DND-41 (cell line): ENCODE measurements around the gene DIAPH3.

Source experiments
- ATAC-seq: fragments of 200-7000 bp; cut with Tn5 transposase; 3 replicates; pipeline ENCODE4 v1.9.1; 2021; ENCODE audit warnings: low read depth; ENCODE audit not compliant: insufficient read depth
- DNase-seq: peaks from one replicate; pipeline ENCODE4 v3.0.0-alpha.2; 2020
- H2AFZ ChIP-seq: 2 replicates; pipeline ENCODE4 v1.6.0; 2012; ENCODE audit warnings: low read depth, low read length
- H3K27ac ChIP-seq: 2 replicates; pipeline ENCODE4 v1.5.1; 2012; ENCODE audit warnings: low read length, inconsistent platforms
- H3K27me3 ChIP-seq: fragments of 200-600 bp; sonication (generic); 2 replicates; pipeline ENCODE4 v1.6.0; 2012; ENCODE audit warnings: low read length, mild to moderate bottlenecking, inconsistent platforms; ENCODE audit not compliant: insufficient read depth, poor library complexity
- H3K36me3 ChIP-seq: 2 replicates; pipeline ENCODE4 v1.5.1; 2012; ENCODE audit warnings: low read length, inconsistent platforms; ENCODE audit not compliant: insufficient read depth
- H3K4me1 ChIP-seq: 2 replicates; pipeline ENCODE4 v1.5.1; 2012; ENCODE audit warnings: mild to moderate bottlenecking, low read length; ENCODE audit not compliant: insufficient read depth
- H3K4me2 ChIP-seq: 2 replicates; pipeline ENCODE4 v1.6.0; 2012; ENCODE audit warnings: mild to moderate bottlenecking, moderate library complexity, low read length, inconsistent platforms; ENCODE audit not compliant: insufficient read depth
- H3K4me3 ChIP-seq, 2 experiments: fragments of 200-600 bp in 1 of 2; shearing (Covaris generic) in 1 of 2; 2 replicates each; pipeline ENCODE4 v1.5.1; 2012 to 2016; ENCODE audit warnings: inconsistent platforms in 2 of 2, low read length in 2 of 2, mild to moderate bottlenecking in 2 of 2, low read depth in 1 of 2, moderate library complexity in 1 of 2
- H3K79me2 ChIP-seq: 2 replicates; pipeline ENCODE4 v1.6.0; 2012; ENCODE audit warnings: low read length, inconsistent platforms; ENCODE audit not compliant: insufficient read depth
- H3K9ac ChIP-seq: 2 replicates; pipeline ENCODE4 v1.6.0; 2012; ENCODE audit warnings: low read depth, mild to moderate bottlenecking, inconsistent platforms, low read length, moderate library complexity
- H3K9me3 ChIP-seq: 2 replicates; pipeline ENCODE4 v1.5.1; 2012; ENCODE audit warnings: low read length, moderate library complexity, mild to moderate bottlenecking, inconsistent platforms; ENCODE audit not compliant: insufficient read depth, severe bottlenecking
- H4K20me1 ChIP-seq: 2 replicates; pipeline ENCODE4 v1.6.0; 2012; ENCODE audit warnings: low read length; ENCODE audit not compliant: insufficient read depth
- CTCF ChIP-seq: IDR thresholded peaks from 2 replicates; pipeline ENCODE4 v1.5.1; 2012; ENCODE audit warnings: borderline replicate concordance, low read length, moderate library complexity, mild to moderate bottlenecking; ENCODE audit not compliant: poor library complexity, severe bottlenecking; ENCODE audit errors: extremely low read depth
- EZH2 ChIP-seq: IDR thresholded peaks from 3 replicates; pipeline ENCODE4 v1.6.1; 2012; ENCODE audit warnings: borderline replicate concordance, low read depth, mild to moderate bottlenecking, moderate library complexity, low read length, inconsistent platforms; ENCODE audit not compliant: severe bottlenecking

Gene DIAPH3

DNA sequence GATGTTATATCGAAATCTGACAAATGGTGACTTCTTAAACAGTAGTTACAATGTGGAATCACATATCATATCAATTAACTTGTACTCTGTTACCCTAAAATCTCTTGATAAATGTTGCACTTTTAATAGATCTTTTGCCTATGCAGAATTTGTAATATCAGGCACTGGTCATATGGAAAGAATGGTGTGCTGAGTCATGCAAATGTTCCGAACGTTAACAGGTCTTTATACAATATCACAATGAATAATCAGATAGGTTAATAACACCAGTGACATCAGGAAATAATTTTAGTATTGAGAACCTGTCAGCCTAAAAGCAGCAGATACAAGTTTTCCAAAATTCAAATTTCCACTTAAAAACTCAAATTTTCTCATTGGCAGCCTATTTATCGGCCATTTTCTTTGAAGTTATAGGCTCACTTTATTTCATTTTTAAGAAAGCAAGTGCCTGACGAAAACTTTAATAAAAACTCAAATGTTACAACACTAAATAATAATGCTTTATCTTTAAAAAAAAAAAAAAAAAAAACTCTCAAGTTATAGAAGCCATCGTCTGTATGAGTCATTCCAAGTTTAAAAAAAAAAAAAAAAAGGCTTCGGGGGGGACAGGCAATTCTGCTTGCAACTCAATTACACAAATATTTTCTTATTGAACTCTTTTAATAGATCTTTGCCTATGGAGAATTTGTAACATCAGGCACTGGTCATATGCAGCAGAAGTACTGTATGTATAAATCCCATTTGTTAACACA lies 180.9 kb downstream of the DIAPH3 start:
- no peak for TF ChIP-seq CTCF
- no peak for TF ChIP-seq EZH2
- no peak overlapping the region for H3K4me3 ChIP-seq
- no peaks in the 10 kb centered on the region for H3K4me1 ChIP-seq
- no peak overlapping the region for H2AFZ ChIP-seq
- no peak overlapping the region for H3K9ac ChIP-seq
- no peak for ATAC-seq
- no peak for DNase-seq
- H4K20me1 ChIP-seq, result no peaks in the 10 kb centered on the region
- H3K9me3 ChIP-seq, result no peaks in the 10 kb centered on the region
- H3K27ac ChIP-seq, result no peak overlapping the region
- peaks cover 17% of the 10 kb centered on the region; the same call in 1 of the 2 replicates for H3K36me3 ChIP-seq
- H3K4me2 ChIP-seq, result no peak overlapping the region
- no peaks in the 10 kb centered on the region for H3K79me2 ChIP-seq
- no peaks in the 10 kb centered on the region for H3K27me3 ChIP-seq

- H4K20me1 ChIP-seq, result no peaks in the 10 kb centered on the region
- H3K9me3 ChIP-seq, result no peaks in the 10 kb centered on the region
- no peak overlapping the region for H2AFZ ChIP-seq
- TF ChIP-seq CTCF (no peak), EZH2 (no peak)
- no peak for DNase-seq
- no peaks in the 10 kb centered on the region for H3K4me1 ChIP-seq
- H3K36me3 ChIP-seq, result peaks cover 23% of the 10 kb centered on the region; the same call in 1 of the 2 replicates
- no peaks in the 10 kb centered on the region for H3K79me2 ChIP-seq
- no peak for ATAC-seq
- no peak overlapping the region for H3K4me2 ChIP-seq
- H3K27me3 ChIP-seq, result no peaks in the 10 kb centered on the region
- H3K27ac ChIP-seq, result no peak overlapping the region
- no peak overlapping the region for H3K9ac ChIP-seq
- no peak overlapping the region for H3K4me3 ChIP-seq
Observed at GRCh38 chr13:59979589-59979988, 184.1 kb downstream of the DIAPH3 start.

DNA sequence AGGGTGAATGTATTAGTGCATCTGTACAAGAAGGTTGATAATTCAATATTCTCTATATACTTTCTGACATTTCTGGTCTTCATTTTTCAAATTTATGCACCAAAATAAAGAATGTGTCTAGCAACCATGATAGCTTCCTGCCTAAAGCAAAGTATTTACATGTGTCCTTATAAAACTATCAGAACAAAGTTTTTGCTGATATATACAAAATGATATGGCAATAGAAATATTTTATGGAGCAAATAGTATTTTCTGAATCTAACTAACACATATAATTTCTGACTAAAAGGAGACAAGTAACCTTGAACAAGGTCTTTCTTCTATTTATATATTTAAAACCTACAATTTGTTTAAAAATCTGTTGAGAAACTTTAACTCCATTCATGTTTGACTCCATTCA lies 184.9 kb downstream of the DIAPH3 start:
- Histone ChIP-seq H3K9me3 (no peaks in the 10 kb centered on the region), H4K20me1 (no peaks in the 10 kb centered on the region), H3K79me2 (no peaks in the 10 kb centered on the region), H3K4me2 (no peak overlapping the region), H2AFZ (no peak overlapping the region), H3K27ac (no peak overlapping the region), H3K36me3 (peaks cover 30% of the 10 kb centered on the region), H3K4me1 (no peaks in the 10 kb centered on the region), H3K27me3 (no peaks in the 10 kb centered on the region), H3K9ac (no peak overlapping the region), H3K4me3 (no peak overlapping the region)
- no peak for ATAC-seq
- no peak for DNase-seq
- TF ChIP-seq EZH2 (no peak), CTCF (no peak)
